T-helper 17 cell (primary cell): ENCODE measurements around the gene HNRNPUL2. TPM values are rescaled to one million over a fixed set of nuclear protein-coding genes. Genes with fewer than 3 reads are reported as not detected.
A peak's percentile ranks its signal among the peaks of the same experiment; 100 is the strongest.

Experiments used
- ATAC-seq: fragments of 150-1000 bp; cut with Tn5 transposase; 2 replicates; pipeline ENCODE4 v1.10.0; 2021; ENCODE audit warnings: mild to moderate bottlenecking, moderate library complexity
- DNase-seq, 3 donors: peaks; one replicate each; pipeline versions ENCODE4 v3.0.0 to v3.0.0-alpha.2; 2020 to 2021
- H3K9me3 ChIP-seq: one replicate; pipeline ENCODE4 v1.7.0; 2013; ENCODE audit warnings: low read length, mild to moderate bottlenecking; ENCODE audit not compliant: control insufficient read depth, poor library complexity, severe bottlenecking
- H3K27ac Mint-ChIP-seq: one replicate; pipeline ENCODE4 v1.8.0; 2022; ENCODE audit warnings: mild to moderate bottlenecking, moderate library complexity, mixed read lengths
- H3K27me3 Mint-ChIP-seq: one replicate; pipeline ENCODE4 v1.8.0; 2022; ENCODE audit warnings: mixed read lengths
- H3K36me3 Mint-ChIP-seq: one replicate; pipeline ENCODE4 v1.8.0; 2022; ENCODE audit warnings: low read depth, mixed read lengths
- H3K4me1 Mint-ChIP-seq: one replicate; pipeline ENCODE4 v1.8.0; 2022; ENCODE audit warnings: mild to moderate bottlenecking, mixed read lengths
- H3K4me3 Mint-ChIP-seq: one replicate; pipeline ENCODE4 v1.8.0; 2022; ENCODE audit warnings: mild to moderate bottlenecking, moderate library complexity, mixed read lengths
- total RNA-seq, 4 donors: library from RNA in 2 of 4; stranded (reverse) in 2 of 4; gene quantifications; one replicate each; pipeline ENCODE4 v1.2.3 and lab custom pipeline; 2022 to 2026

Gene HNRNPUL2
- total RNA-seq, 2 donors from 2014 or later = 41.4 to 43.2 TPM

- peaks cover 3% of the 10 kb centered on the region for H3K36me3 Mint-ChIP-seq
- ATAC-seq (no peak), DNase-seq (no peak)
- no peaks in the 10 kb centered on the region for H3K9me3 ChIP-seq
- H3K27me3 Mint-ChIP-seq = no peaks in the 10 kb centered on the region
- peak overlapping the region; percentile 62 for H3K27ac Mint-ChIP-seq
- peaks cover 32% of the 10 kb centered on the region for H3K4me1 Mint-ChIP-seq
- no peak overlapping the region for H3K4me3 Mint-ChIP-seq
Measured at GRCh38 chr11:62716816-62717215, 10.4 kb downstream of the HNRNPUL2 start.

GRCh38 chr11:62716206-62716605 is 11.1 kb downstream of the HNRNPUL2 start:
- no peaks in the 10 kb centered on the region for H3K27me3 Mint-ChIP-seq
- peak overlapping the region; percentile 62 for H3K27ac Mint-ChIP-seq
- peaks cover 3% of the 10 kb centered on the region for H3K36me3 Mint-ChIP-seq
- no peak overlapping the region for H3K4me3 Mint-ChIP-seq
- H3K4me1 Mint-ChIP-seq = peaks cover 32% of the 10 kb centered on the region
- ATAC-seq (no peak), DNase-seq (no peak)
- no peaks in the 10 kb centered on the region for H3K9me3 ChIP-seq

GRCh38 chr11:62715150-62716130 is 11.8 kb downstream of the HNRNPUL2 start:
- DNase-seq = no peak
- peak overlapping the region; percentile 91 for H3K27ac Mint-ChIP-seq
- no peak for ATAC-seq
- H3K9me3 ChIP-seq = no peaks in the 10 kb centered on the region
- H3K4me3 Mint-ChIP-seq = no peak overlapping the region
- peaks cover 3% of the 10 kb centered on the region for H3K36me3 Mint-ChIP-seq
- peaks cover 32% of the 10 kb centered on the region for H3K4me1 Mint-ChIP-seq
- H3K27me3 Mint-ChIP-seq = no peaks in the 10 kb centered on the region

GRCh38 chr11:62713343-62713742 is 13.9 kb downstream of the HNRNPUL2 start:
- H3K36me3 Mint-ChIP-seq = no peaks in the 10 kb centered on the region
- peaks cover 39% of the 10 kb centered on the region for H3K4me1 Mint-ChIP-seq

GRCh38 chr11:62712861-62713260 is 14.4 kb downstream of the HNRNPUL2 start:
- ATAC-seq = no peak
- H3K4me3 Mint-ChIP-seq = no peak overlapping the region
- no peaks in the 10 kb centered on the region for H3K36me3 Mint-ChIP-seq

More at GRCh38 chr11:62713343-62713742, 13.9 kb downstream of the HNRNPUL2 start:
- ATAC-seq (no peak), DNase-seq (no peak)
- Mint-ChIP-seq H3K27ac (peak overlapping the region; percentile 91), H3K4me3 (no peak overlapping the region), H3K27me3 (no peaks in the 10 kb centered on the region)
- H3K9me3 ChIP-seq = no peaks in the 10 kb centered on the region

GRCh38 chr11:62712276-62712812 is 14.9 kb downstream of the HNRNPUL2 start:
- no peak for DNase-seq
- no peaks in the 10 kb centered on the region for H3K9me3 ChIP-seq
- no peak for ATAC-seq
- Mint-ChIP-seq H3K4me3 (no peak overlapping the region), H3K27me3 (no peaks in the 10 kb centered on the region), H3K27ac (peak overlapping the region; percentile 91), H3K4me1 (peaks cover 41% of the 10 kb centered on the region), H3K36me3 (no peaks in the 10 kb centered on the region)

More at GRCh38 chr11:62712861-62713260, 14.4 kb downstream of the HNRNPUL2 start:
- no peak for DNase-seq
- Mint-ChIP-seq H3K4me1 (peaks cover 40% of the 10 kb centered on the region), H3K27me3 (no peaks in the 10 kb centered on the region), H3K27ac (peak overlapping the region; percentile 91)
- H3K9me3 ChIP-seq = no peaks in the 10 kb centered on the region

GRCh38 chr11:62710001-62710345 is 17.3 kb downstream of the HNRNPUL2 start:
- H3K9me3 ChIP-seq = no peaks in the 10 kb centered on the region
- DNase-seq (peak in 1 of 3 donors; percentile 20), ATAC-seq (no peak)
- Mint-ChIP-seq H3K27me3 (no peaks in the 10 kb centered on the region), H3K4me1 (peaks cover 43% of the 10 kb centered on the region), H3K4me3 (peak overlapping the region; percentile 97), H3K27ac (peak overlapping the region; percentile 100), H3K36me3 (no peaks in the 10 kb centered on the region)

- Mint-ChIP-seq H3K4me1 (peaks cover 41% of the 10 kb centered on the region), H3K36me3 (no peaks in the 10 kb centered on the region), H3K27ac (peak overlapping the region; percentile 100), H3K4me3 (peak overlapping the region; percentile 97), H3K27me3 (no peaks in the 10 kb centered on the region)
- DNase-seq = peak; percentile 83 to 93 (median 90)
- ATAC-seq = peak; percentile 83
- H3K9me3 ChIP-seq = no peaks in the 10 kb centered on the region
Measured at GRCh38 chr11:62709247-62710000, 17.8 kb downstream of the HNRNPUL2 start.

- Mint-ChIP-seq H3K4me3 (peak overlapping the region; percentile 97), H3K4me1 (peaks cover 38% of the 10 kb centered on the region), H3K27ac (peak overlapping the region; percentile 100), H3K36me3 (no peaks in the 10 kb centered on the region), H3K27me3 (no peaks in the 10 kb centered on the region)
- peak; percentile 22 for ATAC-seq
- DNase-seq = peak; percentile 26 to 33 (median 26)
- H3K9me3 ChIP-seq = no peaks in the 10 kb centered on the region
Measured at GRCh38 chr11:62708793-62709192, 18.5 kb downstream of the HNRNPUL2 start.

- Mint-ChIP-seq H3K27ac (peak overlapping the region; percentile 100), H3K4me1 (peaks cover 35% of the 10 kb centered on the region), H3K36me3 (no peaks in the 10 kb centered on the region), H3K4me3 (peak overlapping the region; percentile 97), H3K27me3 (no peaks in the 10 kb centered on the region)
- DNase-seq (no peak), ATAC-seq (no peak)
- no peaks in the 10 kb centered on the region for H3K9me3 ChIP-seq
Measured at GRCh38 chr11:62708392-62708791, 18.9 kb downstream of the HNRNPUL2 start.

GRCh38 chr11:62707277-62707861 is 19.9 kb downstream of the HNRNPUL2 start, which contains the start of the genes BSCL2 and GNG3:
TSS of gene BSCL2 (minus strand) at chr11:62707424. CDS start at chr11:62707195, 229 bp downstream.
TSS of gene GNG3 (plus strand) at chr11:62707676. CDS start at chr11:62708296, 620 bp downstream.
- Mint-ChIP-seq H3K27ac (peak within 1 kb of the TSS; percentile 100), H3K36me3 (no peaks in the 10 kb centered on the region), H3K4me3 (peak within 1 kb of the TSS; percentile 97), H3K4me1 (peaks cover 29% of the 10 kb centered on the region), H3K27me3 (no peaks in the 10 kb centered on the region)
- no peak for DNase-seq
- H3K9me3 ChIP-seq = no peaks in the 10 kb centered on the region
- no peak for ATAC-seq

GRCh38 chr11:62706850-62707247 is 20.4 kb downstream of the HNRNPUL2 start:
- no peak overlapping the region for H3K27ac Mint-ChIP-seq
- ATAC-seq (no peak), DNase-seq (no peak)

More at GRCh38 chr11:62706850-62707247, 20.4 kb downstream of the HNRNPUL2 start:
- no peaks in the 10 kb centered on the region for H3K36me3 Mint-ChIP-seq
- no peaks in the 10 kb centered on the region for H3K27me3 Mint-ChIP-seq
- no peaks in the 10 kb centered on the region for H3K9me3 ChIP-seq
- H3K4me3 Mint-ChIP-seq = peak overlapping the region; percentile 97
- peaks cover 29% of the 10 kb centered on the region for H3K4me1 Mint-ChIP-seq
